HL-60 (cell line): ENCODE data around the gene CCR4.

Source experiments
- DNase-seq, 2 experiments: peaks; one replicate each; pipeline ENCODE4 v3.0.0-alpha.2; 2010 to 2020; ENCODE audit warnings: low read depth in 1 of 2, low spot score in 1 of 2
- H3K27ac ChIP-seq: fragments of 250-450 bp; sonication (Bioruptor Pico); replicated peaks from 2 replicates; pipeline ENCODE4 v1.5.1; 2020; ENCODE audit warnings: mild to moderate bottlenecking, moderate library complexity
- H3K27me3 ChIP-seq: fragments of 250-450 bp; sonication (Bioruptor Pico); 2 replicates; pipeline ENCODE4 v1.5.1; 2021; ENCODE audit warnings: mild to moderate bottlenecking, moderate library complexity; ENCODE audit not compliant: insufficient read depth, poor library complexity, severe bottlenecking
- H3K4me3 ChIP-seq: replicated peaks from 2 replicates; pipeline ENCODE4 v1.5.1; 2011; ENCODE audit warnings: mild to moderate bottlenecking, control low read depth, low read length; ENCODE audit not compliant: insufficient read depth
- GABPA ChIP-seq: IDR thresholded peaks from 2 replicates; pipeline ENCODE4 v1.6.1; 2012; ENCODE audit warnings: low read depth
- POLR2AphosphoS5 ChIP-seq: IDR thresholded peaks from 2 replicates; pipeline ENCODE4 v1.6.1; 2012; ENCODE audit warnings: low read depth
- SPI1 ChIP-seq: IDR thresholded peaks from 2 replicates; pipeline ENCODE4 v1.6.1; 2012; ENCODE audit warnings: low read depth, mild to moderate bottlenecking, borderline replicate concordance
- TF ChIP-seq, protein P1 (sequence below): IDR thresholded peaks from one replicate; pipeline ENCODE4 v1.5.1; 2011; ENCODE audit warnings: low read length, control low read depth, inconsistent platforms; ENCODE audit not compliant: insufficient read depth
- TF ChIP-seq, protein P2 (sequence below): IDR thresholded peaks from 2 replicates; pipeline ENCODE4 v1.6.1; 2012; ENCODE audit warnings: low read depth; ENCODE audit not compliant: insufficient replicate concordance

Gene CCR4

DNA sequence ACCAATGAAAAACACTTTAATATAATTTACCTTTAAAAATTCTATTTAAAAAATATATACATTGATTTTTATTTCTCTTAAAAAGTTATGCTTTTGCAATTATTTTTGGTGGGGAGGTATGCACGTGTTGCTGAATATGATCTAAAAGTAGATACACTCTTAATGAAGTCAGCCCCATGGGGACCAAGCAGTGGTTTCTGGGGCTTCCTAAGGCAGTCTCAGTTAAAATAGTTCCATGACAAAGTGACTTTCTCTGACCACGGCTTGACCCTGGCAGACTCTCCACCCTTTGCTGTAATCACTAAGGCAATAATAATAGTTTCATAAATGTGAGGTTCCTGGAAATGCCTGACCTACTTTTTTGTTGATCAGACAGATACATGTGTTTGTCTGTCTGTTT lies 50.4 kb downstream of the CCR4 start:
- H3K27ac ChIP-seq = no peak overlapping the region
- H3K4me3 ChIP-seq = no peak overlapping the region
- H3K27me3 ChIP-seq = no peaks in the 10 kb centered on the region
- DNase-seq = no peak
- TF ChIP-seq SPI1 (no peak), GABPA (no peak), POLR2AphosphoS5 (no peak)
- TF ChIP-seq, protein P1, sequence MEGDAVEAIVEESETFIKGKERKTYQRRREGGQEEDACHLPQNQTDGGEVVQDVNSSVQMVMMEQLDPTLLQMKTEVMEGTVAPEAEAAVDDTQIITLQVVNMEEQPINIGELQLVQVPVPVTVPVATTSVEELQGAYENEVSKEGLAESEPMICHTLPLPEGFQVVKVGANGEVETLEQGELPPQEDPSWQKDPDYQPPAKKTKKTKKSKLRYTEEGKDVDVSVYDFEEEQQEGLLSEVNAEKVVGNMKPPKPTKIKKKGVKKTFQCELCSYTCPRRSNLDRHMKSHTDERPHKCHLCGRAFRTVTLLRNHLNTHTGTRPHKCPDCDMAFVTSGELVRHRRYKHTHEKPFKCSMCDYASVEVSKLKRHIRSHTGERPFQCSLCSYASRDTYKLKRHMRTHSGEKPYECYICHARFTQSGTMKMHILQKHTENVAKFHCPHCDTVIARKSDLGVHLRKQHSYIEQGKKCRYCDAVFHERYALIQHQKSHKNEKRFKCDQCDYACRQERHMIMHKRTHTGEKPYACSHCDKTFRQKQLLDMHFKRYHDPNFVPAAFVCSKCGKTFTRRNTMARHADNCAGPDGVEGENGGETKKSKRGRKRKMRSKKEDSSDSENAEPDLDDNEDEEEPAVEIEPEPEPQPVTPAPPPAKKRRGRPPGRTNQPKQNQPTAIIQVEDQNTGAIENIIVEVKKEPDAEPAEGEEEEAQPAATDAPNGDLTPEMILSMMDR = no peak
- TF ChIP-seq, protein P2, sequence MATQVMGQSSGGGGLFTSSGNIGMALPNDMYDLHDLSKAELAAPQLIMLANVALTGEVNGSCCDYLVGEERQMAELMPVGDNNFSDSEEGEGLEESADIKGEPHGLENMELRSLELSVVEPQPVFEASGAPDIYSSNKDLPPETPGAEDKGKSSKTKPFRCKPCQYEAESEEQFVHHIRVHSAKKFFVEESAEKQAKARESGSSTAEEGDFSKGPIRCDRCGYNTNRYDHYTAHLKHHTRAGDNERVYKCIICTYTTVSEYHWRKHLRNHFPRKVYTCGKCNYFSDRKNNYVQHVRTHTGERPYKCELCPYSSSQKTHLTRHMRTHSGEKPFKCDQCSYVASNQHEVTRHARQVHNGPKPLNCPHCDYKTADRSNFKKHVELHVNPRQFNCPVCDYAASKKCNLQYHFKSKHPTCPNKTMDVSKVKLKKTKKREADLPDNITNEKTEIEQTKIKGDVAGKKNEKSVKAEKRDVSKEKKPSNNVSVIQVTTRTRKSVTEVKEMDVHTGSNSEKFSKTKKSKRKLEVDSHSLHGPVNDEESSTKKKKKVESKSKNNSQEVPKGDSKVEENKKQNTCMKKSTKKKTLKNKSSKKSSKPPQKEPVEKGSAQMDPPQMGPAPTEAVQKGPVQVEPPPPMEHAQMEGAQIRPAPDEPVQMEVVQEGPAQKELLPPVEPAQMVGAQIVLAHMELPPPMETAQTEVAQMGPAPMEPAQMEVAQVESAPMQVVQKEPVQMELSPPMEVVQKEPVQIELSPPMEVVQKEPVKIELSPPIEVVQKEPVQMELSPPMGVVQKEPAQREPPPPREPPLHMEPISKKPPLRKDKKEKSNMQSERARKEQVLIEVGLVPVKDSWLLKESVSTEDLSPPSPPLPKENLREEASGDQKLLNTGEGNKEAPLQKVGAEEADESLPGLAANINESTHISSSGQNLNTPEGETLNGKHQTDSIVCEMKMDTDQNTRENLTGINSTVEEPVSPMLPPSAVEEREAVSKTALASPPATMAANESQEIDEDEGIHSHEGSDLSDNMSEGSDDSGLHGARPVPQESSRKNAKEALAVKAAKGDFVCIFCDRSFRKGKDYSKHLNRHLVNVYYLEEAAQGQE = no peak

DNA sequence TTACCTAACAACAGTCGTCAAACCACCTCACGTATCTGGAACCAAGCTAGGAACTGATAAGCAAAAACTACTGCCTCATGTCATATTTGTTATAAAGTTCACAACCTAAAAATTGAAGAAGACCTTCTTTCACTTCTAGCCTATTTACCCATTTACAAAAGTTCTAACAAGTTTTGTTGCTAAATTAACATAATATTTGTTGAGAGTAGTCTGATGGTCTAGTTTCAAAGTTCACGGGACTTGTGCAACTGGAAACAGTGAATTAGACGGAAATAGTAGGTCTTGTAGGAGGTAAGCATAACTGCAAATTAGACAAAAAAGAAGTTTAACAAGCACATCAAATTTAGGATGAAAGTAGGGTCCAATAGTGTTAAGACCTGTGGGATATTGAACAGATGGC lies 51.9 kb downstream of the CCR4 start:
- Histone ChIP-seq H3K4me3 (no peak overlapping the region), H3K27ac (no peak overlapping the region), H3K27me3 (no peaks in the 10 kb centered on the region)
- TF ChIP-seq, protein P2 = no peak
- TF ChIP-seq POLR2AphosphoS5 (no peak), SPI1 (no peak)
- TF ChIP-seq, protein P1 = no peak
- no peak for DNase-seq

DNA sequence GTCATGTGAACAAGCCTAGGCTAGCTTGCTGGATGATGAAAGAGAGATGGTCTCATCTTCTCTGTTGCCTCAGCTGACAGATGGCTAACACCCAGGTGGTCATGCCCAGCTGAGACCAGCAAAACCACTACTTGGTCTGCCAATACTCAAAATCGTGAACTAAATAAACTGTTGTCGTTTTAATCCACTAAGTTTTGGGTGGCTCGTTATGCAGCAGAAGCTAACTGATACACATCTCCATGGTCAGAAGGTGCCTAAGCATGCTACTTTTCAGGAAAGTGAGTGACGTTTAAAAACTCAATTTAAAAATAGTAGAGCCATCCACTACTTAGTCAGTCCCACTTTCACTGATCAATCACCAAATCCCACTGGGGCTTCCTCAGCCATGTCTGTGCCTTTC lies 52.8 kb downstream of the CCR4 start:
- DNase-seq = no peak
- TF ChIP-seq, protein P1 = no peak
- TF ChIP-seq, protein P2 = no peak
- TF ChIP-seq SPI1 (no peak), POLR2AphosphoS5 (no peak), GABPA (no peak)
- no peak overlapping the region for H3K27ac ChIP-seq
- no peaks in the 10 kb centered on the region for H3K27me3 ChIP-seq
- H3K4me3 ChIP-seq = no peak overlapping the region
